Measurements from ENCODE around the gene FBXW2.

FBXW2 gene

DNA sequence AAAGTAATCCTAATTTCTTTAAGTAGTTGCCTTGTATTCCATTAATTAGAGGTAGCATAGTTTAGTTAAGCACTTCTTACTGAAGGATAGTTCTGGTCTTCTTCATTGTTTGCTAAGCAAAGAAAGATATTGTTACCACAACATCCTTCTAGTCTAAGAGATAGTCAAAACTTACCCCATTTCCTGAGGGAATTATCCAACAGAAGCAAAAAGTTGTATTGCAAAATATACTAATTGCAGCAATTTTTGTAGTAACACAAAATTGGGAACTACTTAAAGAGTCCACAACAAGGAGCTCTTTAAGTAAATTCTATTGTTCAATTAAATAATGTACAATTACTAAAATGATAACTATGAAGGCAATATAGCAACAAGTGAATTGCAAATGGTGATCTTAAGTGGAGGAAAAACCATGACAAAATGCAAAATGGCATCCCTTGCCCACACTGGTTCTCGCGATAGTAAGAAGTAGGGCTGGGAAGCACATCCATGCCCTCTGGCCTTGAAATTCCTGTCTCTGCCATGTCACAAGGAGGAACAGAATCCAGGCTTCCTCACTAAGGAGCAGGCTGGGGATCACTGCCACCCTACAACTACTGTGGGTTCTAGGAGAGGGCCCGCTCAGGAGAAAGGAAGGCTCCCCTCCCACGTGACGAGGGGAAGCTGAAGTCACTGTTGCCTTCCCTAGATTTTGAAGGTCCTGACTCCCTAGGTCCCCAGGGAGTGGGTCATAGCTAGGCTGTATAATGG, 55.6 kb downstream of the FBXW2 start:
- ATAC-seq (no peak), DNase-seq (no peak)
- Mint-ChIP-seq H3K27ac (no peak overlapping the region), H3K27me3 (no peaks in the 10 kb centered on the region), H3K9me3 (no peaks in the 10 kb centered on the region), H3K4me1 (no peaks in the 10 kb centered on the region), H3K4me3 (no peak overlapping the region)

DNA sequence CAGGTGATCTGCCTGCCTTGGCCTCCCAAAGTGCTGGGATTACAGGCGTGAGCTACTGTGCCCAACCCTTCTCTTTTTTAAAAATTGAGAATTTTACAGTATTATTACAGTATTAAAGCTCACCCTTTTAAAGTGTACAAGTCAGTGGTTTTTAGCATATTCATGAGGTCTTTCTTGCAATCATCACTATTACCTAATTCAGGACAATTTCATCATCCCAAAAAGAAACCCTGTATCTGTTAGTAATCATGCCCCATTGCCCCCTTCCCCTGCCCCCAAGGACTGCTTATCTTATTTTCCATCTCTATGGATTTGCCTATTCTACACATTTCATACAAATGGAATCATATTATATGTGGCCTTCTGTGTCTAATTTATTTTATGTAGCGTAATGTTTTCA, 56.3 kb downstream of the FBXW2 start:
- DNase-seq (no peak), ATAC-seq (no peak)
- H3K9me3 Mint-ChIP-seq = no peaks in the 10 kb centered on the region
- no peaks in the 10 kb centered on the region for H3K4me1 Mint-ChIP-seq
- no peak overlapping the region for H3K4me3 Mint-ChIP-seq
- no peaks in the 10 kb centered on the region for H3K27me3 Mint-ChIP-seq
- H3K27ac Mint-ChIP-seq = no peak overlapping the region

DNA sequence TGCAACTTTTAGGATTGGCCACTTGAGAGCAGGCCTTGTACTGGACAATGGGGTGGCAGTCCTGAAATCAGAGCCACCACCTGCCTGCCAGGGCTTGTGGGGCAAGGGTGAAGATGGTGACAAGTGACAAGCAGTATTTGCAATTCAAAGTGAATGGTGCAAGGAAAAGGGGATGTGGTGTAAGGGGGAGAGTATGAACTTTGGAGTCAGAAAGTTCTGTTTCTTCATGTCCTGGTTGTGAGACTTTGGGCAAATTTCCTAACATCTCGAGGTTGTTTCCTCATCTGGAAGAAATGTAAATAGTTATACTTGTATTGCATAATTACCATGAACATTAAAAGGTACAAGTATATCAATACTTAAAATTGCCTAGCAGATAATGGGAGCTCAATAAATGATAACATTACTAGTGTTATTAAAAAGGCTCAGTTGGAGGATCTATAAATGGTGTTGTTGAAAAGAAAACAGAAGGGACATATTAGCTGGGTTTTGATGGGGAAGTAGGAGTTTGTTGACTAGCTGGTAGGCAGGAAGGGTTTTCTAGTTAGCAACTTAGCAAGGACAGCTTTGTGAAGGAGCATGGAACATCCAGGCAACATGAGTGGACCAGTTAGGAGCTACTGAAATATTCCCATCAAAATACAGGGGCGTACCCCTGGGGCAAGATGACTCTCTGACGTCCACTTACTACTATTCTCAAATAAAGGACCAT, 57.6 kb downstream of the FBXW2 start:
- H3K27ac Mint-ChIP-seq = no peak overlapping the region
- no peak overlapping the region for H3K4me3 Mint-ChIP-seq
- no peaks in the 10 kb centered on the region for H3K4me1 Mint-ChIP-seq
- DNase-seq = no peak
- no peak for ATAC-seq
- no peaks in the 10 kb centered on the region for H3K9me3 Mint-ChIP-seq
- no peaks in the 10 kb centered on the region for H3K27me3 Mint-ChIP-seq

DNA sequence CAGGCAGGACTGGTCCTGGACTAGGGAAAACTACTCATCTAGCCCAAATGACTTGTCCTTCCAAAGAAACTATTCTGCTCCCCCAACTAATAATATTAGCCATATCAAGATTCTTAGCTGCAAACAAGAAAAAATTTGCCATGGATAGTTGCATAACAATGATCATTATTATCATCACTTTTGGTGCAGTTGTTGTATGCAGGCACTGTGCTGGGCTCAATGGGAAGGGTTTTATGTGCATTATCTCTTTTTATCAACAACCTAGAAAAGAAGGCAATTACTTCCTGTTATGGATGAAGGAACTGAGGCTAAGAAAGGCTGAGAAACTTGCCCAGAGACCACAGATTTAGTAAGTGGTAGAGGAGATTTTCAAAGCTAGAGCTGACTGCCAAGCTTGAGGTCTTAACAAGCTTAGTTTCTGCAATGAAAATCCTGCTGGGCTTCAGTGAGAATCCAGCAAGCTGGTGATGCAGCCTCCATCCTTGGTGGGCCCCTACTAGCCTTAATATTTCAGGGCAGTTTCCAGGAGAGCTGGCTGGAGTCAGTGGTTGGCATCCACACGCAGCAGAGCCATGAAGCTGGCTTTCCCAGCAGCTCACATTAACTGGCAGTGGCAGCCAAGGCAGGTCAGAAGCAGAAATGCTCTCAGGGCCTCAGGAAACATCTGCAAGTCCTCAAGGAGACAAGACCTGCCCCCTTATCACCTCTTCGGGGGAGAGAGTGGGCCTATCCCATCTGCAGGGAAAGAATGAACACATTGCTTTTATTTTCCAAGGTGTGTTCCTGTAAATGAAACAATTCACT, 58.4 kb downstream of the FBXW2 start:
- Mint-ChIP-seq H3K27me3 (no peaks in the 10 kb centered on the region), H3K27ac (peak overlapping the region in 1 of 2 donors; percentile 82)
- ATAC-seq = no peak

DNA sequence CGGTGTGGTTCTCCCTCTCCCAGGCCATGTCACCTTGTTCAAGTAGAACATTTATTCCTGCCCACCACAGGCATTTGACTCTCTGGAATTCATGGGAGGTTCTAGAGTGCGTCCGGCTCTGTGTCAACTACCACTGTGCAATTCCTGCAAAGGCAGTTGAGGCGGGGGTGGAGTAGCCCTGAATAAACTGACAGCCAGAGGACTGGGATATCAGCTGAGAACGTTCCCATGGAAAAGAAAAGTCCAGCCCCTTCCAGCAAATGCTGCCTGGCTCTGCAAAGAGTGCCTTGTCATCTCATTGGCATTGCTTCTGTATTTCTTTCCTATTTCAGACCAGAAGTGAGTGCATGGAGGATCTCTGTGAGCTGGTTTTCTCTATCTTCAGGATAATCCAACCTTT, 60.0 kb downstream of the FBXW2 start:
- ATAC-seq (no peak), DNase-seq (no peak)
- H3K4me3 Mint-ChIP-seq = no peak overlapping the region
- no peak overlapping the region for H3K27ac Mint-ChIP-seq
- H3K4me1 Mint-ChIP-seq = no peaks in the 10 kb centered on the region
- H3K9me3 Mint-ChIP-seq = no peaks in the 10 kb centered on the region
- H3K27me3 Mint-ChIP-seq = no peaks in the 10 kb centered on the region

More for the DNA sequence above, 58.4 kb downstream of the FBXW2 start:
- DNase-seq = no peak
- H3K4me1 Mint-ChIP-seq = no peaks in the 10 kb centered on the region
- no peaks in the 10 kb centered on the region for H3K9me3 Mint-ChIP-seq
- no peak overlapping the region for H3K4me3 Mint-ChIP-seq

DNA sequence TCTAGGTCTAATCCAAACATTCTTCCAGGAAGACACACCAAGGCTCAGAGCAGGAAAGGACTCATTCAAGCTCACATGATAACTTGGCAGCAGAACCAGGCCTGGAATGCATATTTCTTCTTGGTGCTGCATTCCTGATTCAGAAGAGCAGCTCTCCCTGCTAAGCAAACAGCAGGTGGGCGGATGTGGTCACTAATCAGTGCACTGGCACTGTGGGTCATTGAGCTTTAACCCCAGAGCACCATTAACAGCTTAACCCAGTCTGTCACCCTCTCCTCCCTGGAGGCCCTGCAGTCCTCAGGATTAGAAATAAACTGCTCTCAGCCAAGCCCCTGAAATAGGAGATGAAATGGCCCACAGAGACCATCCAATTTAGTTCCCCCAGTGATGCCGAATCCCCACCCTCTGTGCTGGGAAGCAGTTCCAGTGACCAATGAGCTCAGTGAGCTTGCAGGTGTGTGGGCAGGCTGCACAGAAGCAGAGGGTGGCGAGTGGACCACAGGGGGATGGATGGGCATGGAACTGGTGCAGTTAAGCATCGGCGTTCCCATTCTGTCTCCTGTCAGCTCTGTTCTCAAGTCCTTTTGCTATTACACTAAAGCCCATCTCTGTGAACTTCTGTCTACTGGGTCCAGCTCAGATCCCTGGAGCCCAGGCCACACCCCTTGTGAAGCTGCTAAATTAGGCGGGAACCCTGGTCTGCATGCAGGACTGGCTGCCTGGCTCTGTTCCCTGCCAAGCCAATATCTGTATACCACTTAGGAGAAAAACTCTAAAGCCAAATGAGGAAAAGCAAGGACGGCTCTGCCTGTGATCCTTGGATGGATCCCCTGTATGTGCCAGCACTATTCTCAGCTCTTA, 62.3 kb downstream of the FBXW2 start:
- ATAC-seq = no peak
- Mint-ChIP-seq H3K4me1 (peaks cover 6% of the 10 kb centered on the region), H3K9me3 (no peaks in the 10 kb centered on the region)

DNA sequence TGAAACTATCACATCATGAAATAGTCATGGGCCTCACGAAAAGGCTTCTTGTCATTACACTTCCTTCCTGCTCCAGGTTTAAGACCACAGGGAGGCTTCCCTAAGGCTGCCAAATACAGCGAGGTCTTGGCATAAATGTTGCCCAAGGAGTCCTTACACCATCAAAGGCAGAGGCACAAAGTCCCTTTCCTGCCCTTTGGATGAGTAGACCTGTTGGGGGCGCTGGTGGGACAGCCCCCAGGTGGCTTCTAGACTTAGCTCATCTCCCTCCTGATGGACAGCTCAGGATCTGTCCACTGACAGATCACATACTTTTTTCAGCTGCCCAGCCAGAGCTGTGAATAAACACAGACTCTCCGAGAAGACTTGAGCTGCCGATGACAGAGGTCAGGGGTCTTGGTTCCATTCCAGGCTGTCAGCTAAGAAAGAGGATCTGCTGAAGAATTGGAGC, 63.4 kb downstream of the FBXW2 start:
- Mint-ChIP-seq H3K27ac (no peak overlapping the region), H3K4me3 (no peak overlapping the region), H3K4me1 (peaks cover 6% of the 10 kb centered on the region), H3K9me3 (no peaks in the 10 kb centered on the region), H3K27me3 (no peaks in the 10 kb centered on the region)
- no peak for DNase-seq
- ATAC-seq = no peak

More for the DNA sequence above, 62.3 kb downstream of the FBXW2 start:
- Mint-ChIP-seq H3K4me3 (no peak overlapping the region), H3K27ac (no peak overlapping the region), H3K27me3 (no peaks in the 10 kb centered on the region)
- no peak for DNase-seq

DNA sequence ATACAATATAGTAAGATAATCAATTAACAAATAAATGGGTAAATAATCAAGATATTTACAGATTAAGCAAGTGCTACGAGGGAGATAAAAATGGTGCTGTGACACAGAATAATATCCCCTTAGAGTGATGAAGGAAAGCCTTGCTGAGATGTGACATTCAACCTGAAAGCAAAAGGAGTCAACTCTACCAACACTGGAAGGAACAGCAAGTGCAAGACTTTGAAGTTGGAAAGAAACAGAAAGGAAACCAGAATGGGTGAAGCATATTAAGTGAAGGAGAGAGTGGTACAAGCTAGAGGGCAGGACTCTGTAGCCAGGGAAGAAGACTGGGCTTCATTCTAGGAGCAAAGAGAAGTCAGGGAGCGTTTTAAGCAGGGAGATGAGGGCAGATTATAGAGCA, 66.7 kb downstream of the FBXW2 start:
- Mint-ChIP-seq H3K4me3 (no peak overlapping the region), H3K4me1 (peaks cover 6% of the 10 kb centered on the region), H3K27me3 (no peaks in the 10 kb centered on the region), H3K27ac (no peak overlapping the region), H3K9me3 (no peaks in the 10 kb centered on the region)
- peak; percentile 35 for ATAC-seq
- DNase-seq = no peak

DNA sequence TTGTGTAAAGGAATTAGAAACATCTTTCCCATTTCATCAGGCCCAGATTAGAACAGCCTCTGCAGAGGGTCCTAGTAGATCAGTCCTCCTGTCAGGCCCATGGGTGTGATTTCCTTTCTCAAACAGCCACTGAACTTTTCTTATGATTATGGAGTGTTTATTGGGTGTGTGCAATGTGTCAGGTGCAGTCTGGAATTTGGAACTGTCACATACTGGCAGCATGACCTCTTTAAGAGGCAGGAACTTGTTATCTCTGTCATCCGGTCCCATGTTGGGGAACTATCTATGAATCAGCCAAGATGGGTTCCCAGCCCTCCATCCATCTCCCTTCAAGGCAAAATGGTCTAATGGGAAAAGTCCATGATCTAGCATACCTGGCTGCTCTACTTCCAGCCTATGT, 67.3 kb downstream of the FBXW2 start:
- Mint-ChIP-seq H3K4me3 (no peak overlapping the region), H3K27me3 (no peaks in the 10 kb centered on the region), H3K27ac (no peak overlapping the region), H3K4me1 (peaks cover 6% of the 10 kb centered on the region), H3K9me3 (no peaks in the 10 kb centered on the region)
- ATAC-seq = no peak
- no peak for DNase-seq

DNA sequence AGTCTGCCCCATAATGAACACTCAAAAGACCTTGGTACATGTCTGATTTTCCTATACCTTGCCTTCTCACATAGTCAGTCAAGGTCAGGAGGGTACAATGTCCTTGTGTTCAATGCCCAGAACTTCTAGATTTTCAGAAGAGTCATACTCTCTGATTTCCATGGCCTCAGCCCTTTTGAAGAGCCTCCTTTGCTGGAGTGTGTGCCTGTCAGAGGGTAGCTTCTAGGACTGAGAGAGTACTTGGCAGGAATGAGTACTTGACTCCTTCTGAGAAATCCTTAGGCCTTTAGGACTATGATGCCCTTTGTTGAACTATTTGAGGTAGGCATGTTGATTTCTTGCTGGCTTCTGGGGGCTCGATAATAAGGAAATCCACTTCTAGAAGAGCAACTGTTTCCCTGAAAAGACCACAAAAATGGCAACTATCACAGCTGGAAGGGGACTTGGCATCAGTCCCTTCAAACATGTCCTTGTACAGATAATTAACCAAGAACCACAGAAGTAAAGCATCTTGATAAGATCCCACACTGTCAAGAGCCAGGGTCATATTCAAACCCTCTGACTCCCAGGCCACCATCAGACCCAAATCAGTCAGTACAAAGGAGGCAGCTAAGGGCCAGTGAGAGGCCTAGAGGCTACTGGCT, 68.3 kb downstream of the FBXW2 start:
- H3K9me3 Mint-ChIP-seq = no peaks in the 10 kb centered on the region

DNA sequence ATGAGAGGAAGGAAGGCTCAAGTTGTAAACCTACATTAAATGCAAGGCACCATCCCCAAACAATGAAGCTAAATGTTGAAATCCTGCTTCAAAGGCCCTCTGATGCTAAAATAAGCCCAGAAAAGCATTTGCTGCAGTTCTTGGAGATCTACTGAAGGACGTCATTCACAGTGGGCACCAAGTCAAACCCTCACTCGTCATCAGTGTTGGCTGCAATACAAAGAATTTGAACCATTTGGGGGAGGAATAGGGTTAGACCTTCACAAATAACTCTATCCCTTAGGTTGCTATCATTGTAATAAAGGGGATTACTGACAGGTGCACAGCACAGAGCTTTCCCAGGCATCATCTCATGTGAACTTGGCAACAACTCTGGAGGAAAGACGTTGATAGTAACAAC, 69.7 kb downstream of the FBXW2 start:
- Mint-ChIP-seq H3K9me3 (no peaks in the 10 kb centered on the region), H3K27ac (no peak overlapping the region), H3K4me3 (no peak overlapping the region), H3K4me1 (peaks cover 6% of the 10 kb centered on the region), H3K27me3 (no peaks in the 10 kb centered on the region)
- ATAC-seq (no peak), DNase-seq (no peak)

More for the DNA sequence above, 68.3 kb downstream of the FBXW2 start:
- ATAC-seq = no peak
- Mint-ChIP-seq H3K27me3 (no peaks in the 10 kb centered on the region), H3K4me1 (peaks cover 6% of the 10 kb centered on the region), H3K4me3 (no peak overlapping the region), H3K27ac (no peak overlapping the region)
- no peak for DNase-seq

DNA sequence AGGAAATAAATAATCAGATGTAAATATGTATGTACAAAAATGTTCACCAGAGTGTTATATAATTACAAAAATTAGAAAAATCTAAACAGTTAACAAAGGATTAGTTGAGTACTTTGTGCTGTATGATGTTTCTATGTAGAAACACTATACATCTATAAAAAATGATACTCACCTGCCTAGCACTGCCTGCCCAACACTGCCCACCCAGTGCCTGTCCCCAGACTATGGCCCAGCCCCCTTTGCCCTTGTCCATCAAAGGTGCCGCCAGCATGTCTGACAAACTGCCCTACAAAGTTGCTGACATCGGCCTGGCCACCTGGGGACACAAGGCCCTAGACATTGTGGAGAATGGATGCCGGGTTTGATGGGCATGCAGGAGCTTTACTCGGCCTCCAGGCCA, 72.8 kb downstream of the FBXW2 start:
- DNase-seq (no peak), ATAC-seq (no peak)
- H3K27me3 Mint-ChIP-seq = no peaks in the 10 kb centered on the region
- no peaks in the 10 kb centered on the region for H3K4me1 Mint-ChIP-seq
- H3K4me3 Mint-ChIP-seq = no peak overlapping the region
- no peak overlapping the region for H3K27ac Mint-ChIP-seq
- no peaks in the 10 kb centered on the region for H3K9me3 Mint-ChIP-seq

DNA sequence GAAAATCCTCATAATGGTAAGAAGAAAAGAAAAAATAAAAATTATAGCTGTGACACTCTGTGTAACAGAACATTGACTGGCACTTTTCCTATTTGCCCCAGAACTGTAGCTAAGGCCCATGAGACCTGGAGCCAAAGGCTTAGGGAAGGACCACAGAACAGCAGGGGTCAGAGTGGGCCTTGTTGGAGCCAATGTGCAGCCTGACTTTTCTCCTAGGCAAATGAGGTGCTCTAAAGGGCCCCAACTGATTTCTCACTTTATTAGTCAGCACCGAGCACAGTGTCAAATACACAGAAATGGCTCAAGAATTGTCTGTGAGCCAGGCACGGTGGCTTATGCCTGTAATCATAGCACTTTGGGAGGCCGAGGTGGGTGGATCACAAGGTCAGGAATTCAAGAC, 74.9 kb downstream of the FBXW2 start:
- DNase-seq = no peak
- Mint-ChIP-seq H3K9me3 (no peaks in the 10 kb centered on the region), H3K4me1 (peaks cover 9% of the 10 kb centered on the region), H3K27ac (no peak overlapping the region), H3K4me3 (no peak overlapping the region), H3K27me3 (no peaks in the 10 kb centered on the region)
- no peak for ATAC-seq

DNA sequence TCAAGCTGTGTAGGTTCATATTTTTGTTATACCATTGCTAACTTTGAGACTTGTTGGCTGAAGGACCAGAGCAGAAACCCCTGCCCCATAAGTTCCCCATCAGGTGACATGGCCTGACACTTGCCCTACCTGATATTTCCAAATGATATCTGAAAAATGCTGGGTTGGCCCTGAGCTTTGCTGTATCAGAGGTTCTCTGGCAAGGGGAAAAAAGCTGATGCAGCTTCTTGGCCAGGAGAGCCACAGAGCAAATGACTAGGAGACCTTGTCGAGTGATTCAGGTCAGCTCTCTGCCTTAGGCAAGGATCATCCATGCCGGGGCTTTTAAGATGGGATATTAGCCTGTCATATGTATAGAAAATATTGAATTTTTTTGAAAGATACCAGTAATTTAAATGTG, 76.0 kb downstream of the FBXW2 start:
- no peaks in the 10 kb centered on the region for H3K27me3 Mint-ChIP-seq
- H3K9me3 Mint-ChIP-seq = no peaks in the 10 kb centered on the region
- ATAC-seq = no peak
- no peak overlapping the region for H3K4me3 Mint-ChIP-seq
- H3K4me1 Mint-ChIP-seq = peaks cover 20% of the 10 kb centered on the region
- no peak overlapping the region for H3K27ac Mint-ChIP-seq
- DNase-seq = no peak

DNA sequence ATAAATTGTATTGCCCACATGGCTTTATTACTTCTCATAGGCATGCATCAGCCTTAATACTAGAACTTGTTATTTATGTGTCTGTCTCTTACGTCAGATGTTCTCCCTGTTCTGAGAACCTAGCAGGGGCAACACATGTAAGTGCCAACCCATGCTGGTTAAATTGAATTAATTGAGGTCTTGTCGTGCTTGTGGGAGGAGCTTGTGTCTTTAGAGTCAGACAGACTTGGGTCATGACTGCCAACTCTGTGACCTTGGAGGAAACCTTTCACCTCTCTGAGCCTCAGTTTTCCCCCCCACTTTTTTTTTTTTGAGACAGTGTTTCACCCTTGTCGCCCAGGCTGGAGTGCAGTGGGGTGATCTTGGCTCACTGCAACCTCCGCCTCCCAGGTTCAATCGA, 76.7 kb downstream of the FBXW2 start:
- Mint-ChIP-seq H3K9me3 (no peaks in the 10 kb centered on the region), H3K27ac (no peak overlapping the region), H3K4me1 (peaks cover 27% of the 10 kb centered on the region), H3K27me3 (no peaks in the 10 kb centered on the region), H3K4me3 (no peak overlapping the region)
- ATAC-seq (no peak), DNase-seq (no peak)
